Measurements from ENCODE around the gene LATS2. TPM values are rescaled to one million over a fixed set of nuclear protein-coding genes. Genes with fewer than 3 reads are reported as not detected.

Gene LATS2
- total RNA-seq: 1 to 10 TPM; 8.0 to 9.0 TPM
- total RNA-seq: 4.8 to 6.5 reads per million in 2 donors

DNA sequence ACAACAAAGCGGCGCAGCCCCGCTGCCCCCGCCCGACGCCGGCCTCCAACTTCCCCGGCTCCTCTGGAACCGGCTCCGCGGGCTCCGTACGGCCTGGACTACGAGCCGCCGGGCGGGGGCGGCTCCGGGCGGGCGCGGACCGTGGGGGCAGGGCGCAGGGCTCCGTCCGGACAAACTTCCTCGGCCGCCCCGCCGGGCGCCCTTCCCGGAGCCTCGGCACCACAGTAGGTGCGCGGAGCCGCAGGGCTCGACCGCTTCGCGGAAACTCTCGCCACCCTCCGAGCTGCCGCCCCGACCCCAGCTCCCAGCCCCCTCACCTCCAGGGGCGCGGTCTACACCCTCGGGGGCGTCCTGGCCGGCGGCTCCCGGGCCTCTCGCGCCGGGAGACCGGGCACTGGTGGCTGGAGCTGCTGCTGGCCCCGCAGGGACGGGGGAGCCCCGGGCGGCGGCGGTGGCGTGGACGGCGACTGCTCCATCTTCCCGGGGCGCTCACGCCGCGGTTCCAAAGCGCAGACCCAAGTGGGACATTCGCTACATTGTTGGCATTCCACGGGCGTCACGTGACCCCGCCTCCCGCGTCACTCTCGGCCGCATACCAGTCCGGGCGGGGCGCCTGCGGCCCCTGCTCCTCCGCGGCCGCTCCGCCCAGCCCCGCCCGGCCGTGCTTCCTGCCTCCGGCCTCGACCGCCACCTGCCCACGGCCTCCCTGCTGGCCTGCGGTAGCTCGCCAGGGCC, at the start of gene LATS2:
Gene LATS2 (minus strand): TSS at position 558 of the 735 bp plus-strand sequence. CDS start 15,560 bp downstream, outside the sequence.
- Mint-ChIP-seq H3K27ac (peak within 1 kb of the TSS; percentile 27), H3K36me3 (ENCODE audit: low read depth) (no peaks in the 10 kb centered on the region)
- no peaks in the 10 kb centered on the region for H3K9me3 ChIP-seq (ENCODE audit: control insufficient read depth, low read length, poor library complexity, severe bottlenecking)

DNA sequence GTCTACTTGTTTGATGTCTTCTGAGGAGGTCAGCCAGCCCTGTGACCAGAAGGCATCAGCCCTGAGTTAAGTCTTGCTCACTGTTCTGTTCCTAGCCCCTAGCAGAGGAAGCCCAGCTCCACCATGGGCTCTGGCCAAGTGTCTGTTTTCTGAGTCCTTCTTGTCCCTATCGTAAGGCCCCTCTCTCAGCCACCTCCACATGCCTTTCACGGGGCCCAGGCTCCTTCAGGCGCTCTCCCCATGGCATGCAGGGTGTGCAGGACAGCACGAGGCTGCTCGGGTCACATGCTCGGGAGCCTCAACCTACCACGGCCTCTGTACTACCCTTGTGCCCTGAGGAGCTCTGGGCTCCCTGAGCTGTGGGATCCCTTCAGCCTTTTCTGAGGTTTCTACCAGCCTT, 47.8 kb upstream of the LATS2 start:
- Mint-ChIP-seq H3K4me3 (no peak overlapping the region), H3K27ac (no peak overlapping the region)
- DNase-seq: no peak

More for the DNA sequence above, at the start of gene LATS2:
- ATAC-seq (peak; percentile 92), DNase-seq (peak; percentile 34 to 58 (median 43))
- Mint-ChIP-seq H3K4me1 (peaks cover 9% of the 10 kb centered on the region), H3K27me3 (peaks cover 7% of the 10 kb centered on the region), H3K4me3 (peak within 1 kb of the TSS; percentile 92)

DNA sequence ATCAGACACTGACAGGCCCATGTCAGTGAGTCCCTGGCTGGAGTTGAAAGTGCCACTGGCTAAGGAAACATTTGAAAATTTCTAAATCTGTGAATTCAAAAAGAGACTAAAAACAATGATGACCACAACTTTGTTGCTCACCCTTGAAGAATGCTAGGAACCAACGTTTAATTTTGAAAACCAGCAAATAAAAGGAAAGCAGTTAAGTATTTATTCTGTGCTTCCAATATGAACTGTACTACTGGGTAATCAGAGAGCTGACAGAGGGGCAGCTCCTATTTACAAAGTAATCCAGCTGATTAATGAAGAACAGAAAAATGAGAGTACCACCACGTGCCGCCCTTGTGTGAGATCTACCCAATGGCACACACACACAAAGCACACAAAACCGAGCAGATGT, 44.7 kb upstream of the LATS2 start:
- Mint-ChIP-seq H3K4me1 (peaks cover 6% of the 10 kb centered on the region), H3K27me3 (no peaks in the 10 kb centered on the region), H3K27ac (no peak overlapping the region), H3K4me3 (no peak overlapping the region), H3K36me3 (ENCODE audit: low read depth) (no peaks in the 10 kb centered on the region)
- ATAC-seq: no peak
- DNase-seq: no peak
- H3K9me3 ChIP-seq (ENCODE audit: control insufficient read depth, low read length, poor library complexity, severe bottlenecking): no peaks in the 10 kb centered on the region

More for the DNA sequence above, 47.8 kb upstream of the LATS2 start:
- H3K36me3 Mint-ChIP-seq (ENCODE audit: low read depth): no peaks in the 10 kb centered on the region
- H3K27me3 Mint-ChIP-seq: no peaks in the 10 kb centered on the region
- peaks cover 4% of the 10 kb centered on the region for H3K4me1 Mint-ChIP-seq
- no peaks in the 10 kb centered on the region for H3K9me3 ChIP-seq (ENCODE audit: control insufficient read depth, low read length, poor library complexity, severe bottlenecking)
- ATAC-seq: no peak

DNA sequence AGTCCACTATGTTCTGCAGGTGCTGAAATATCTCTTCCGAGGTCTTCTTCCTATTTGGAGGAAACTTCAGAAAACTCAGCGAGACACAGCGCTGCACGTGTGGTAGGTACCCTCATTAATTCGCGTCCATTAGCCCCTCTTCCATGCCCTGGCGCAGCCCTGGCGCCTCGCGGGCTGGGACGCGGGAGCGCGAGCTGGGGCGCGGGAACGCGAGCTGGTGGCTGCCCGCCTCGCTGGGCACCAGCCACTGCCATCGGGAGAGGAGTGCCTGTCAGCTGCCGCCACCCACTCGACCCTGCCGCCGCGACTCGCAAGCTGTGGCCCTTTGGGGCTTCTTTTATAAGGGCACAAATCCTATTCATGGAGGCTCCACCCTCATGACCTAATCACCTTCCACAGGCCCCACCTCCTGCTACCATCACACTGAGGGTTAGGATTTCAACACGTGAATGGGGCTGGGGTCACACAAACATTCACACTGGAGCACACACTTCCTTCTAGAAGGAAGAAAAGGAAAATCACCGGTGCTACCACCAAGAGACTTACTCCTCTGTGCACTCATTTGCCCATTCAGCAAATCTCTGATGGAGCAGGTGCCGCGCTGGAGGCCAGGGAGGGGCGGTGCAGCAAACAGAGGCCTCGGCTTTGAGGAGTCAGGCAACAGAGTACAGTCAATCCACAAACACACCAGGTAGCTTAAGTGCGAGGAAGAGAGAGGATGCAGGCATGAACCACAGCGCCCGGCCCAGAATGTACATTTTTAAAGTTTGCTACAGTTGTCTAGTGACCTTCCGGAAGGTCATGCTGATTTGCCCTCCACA, 43.0 kb upstream of the LATS2 start:
- no peak for ATAC-seq
- no peak for DNase-seq
- Mint-ChIP-seq H3K4me1 (peaks cover 4% of the 10 kb centered on the region), H3K27me3 (no peaks in the 10 kb centered on the region), H3K36me3 (ENCODE audit: low read depth) (no peaks in the 10 kb centered on the region), H3K4me3 (no peak overlapping the region), H3K27ac (no peak overlapping the region)
- no peaks in the 10 kb centered on the region for H3K9me3 ChIP-seq (ENCODE audit: control insufficient read depth, low read length, poor library complexity, severe bottlenecking)

DNA sequence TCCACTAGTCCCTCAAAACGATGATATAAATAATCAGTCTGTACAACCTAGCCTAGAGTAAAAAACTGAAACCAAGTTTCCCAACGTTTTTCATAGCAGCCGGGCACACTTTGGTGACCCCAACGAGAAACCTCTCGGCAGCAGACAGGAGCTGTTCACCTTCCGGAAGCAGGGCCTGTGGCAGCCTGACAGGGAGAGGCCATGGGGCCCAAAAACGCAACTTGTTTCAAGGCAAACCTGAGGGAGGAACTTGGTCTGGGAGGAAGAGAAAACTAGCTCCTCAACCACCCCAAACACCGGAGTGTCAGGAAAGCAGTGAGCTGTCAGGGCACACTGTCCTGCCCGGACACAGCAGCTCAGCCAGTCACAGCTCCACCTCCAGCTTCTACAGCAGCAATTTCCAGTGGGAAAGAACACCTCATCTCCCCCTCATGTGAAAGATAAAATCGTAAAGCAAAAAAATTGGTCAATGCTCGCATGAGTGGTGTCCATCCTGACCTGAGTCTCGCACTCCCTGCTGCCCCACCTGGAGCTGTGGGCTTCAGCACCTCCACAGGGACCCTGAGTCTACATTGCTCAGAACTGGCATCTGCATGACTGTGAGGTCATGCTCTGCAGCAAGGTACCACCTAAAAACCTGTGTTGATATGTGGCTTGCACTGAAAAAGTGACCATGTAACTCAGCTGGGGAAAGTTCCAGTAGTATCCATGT, 40.6 kb upstream of the LATS2 start:
- no peaks in the 10 kb centered on the region for H3K9me3 ChIP-seq (ENCODE audit: control insufficient read depth, low read length, poor library complexity, severe bottlenecking)
- Mint-ChIP-seq H3K4me1 (peaks cover 2% of the 10 kb centered on the region), H3K27ac (no peak overlapping the region), H3K36me3 (ENCODE audit: low read depth) (no peaks in the 10 kb centered on the region), H3K4me3 (no peak overlapping the region), H3K27me3 (peaks cover 4% of the 10 kb centered on the region)
- DNase-seq (no peak), ATAC-seq (no peak)

DNA sequence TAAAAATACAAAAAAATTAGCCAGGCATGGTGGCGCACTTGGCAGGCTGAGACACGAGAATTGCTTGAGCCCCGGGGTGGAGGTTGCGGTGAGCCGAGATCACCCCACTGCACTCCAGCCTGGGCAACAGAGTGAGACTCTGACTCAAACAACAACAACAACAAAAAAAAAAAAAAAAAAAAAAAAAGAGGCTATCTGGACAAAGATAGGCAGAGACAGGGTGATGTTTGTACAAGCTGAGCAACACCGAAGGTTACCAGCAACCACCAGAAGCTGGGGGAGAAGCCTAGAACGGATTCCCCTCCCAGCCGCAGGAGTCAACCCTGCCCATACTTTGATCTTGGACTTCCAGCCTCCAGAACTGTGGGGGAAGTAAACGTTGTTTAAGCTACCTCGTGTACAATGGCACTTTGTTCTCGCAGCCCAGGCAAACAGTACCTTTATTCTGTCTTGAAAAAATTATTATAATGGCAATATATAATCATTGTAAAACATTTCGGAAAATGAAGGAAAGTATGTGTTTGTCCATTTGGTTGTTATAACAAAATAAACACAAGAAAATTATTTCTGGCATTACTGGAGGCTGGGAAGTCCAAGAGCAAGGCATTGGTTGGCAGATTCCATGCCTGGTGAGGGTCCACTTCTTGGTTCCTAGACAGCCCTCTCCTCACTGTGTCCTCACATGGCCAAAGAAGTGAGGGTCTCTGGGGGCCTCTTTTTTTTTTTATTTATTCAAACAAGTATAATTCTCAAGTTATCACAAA, 39.8 kb upstream of the LATS2 start:
- no peak overlapping the region for H3K4me3 Mint-ChIP-seq
- no peaks in the 10 kb centered on the region for H3K9me3 ChIP-seq (ENCODE audit: control insufficient read depth, low read length, poor library complexity, severe bottlenecking)
- H3K27me3 Mint-ChIP-seq: peaks cover 4% of the 10 kb centered on the region
- H3K27ac Mint-ChIP-seq: no peak overlapping the region
- H3K4me1 Mint-ChIP-seq: peaks cover 2% of the 10 kb centered on the region
- ATAC-seq (no peak), DNase-seq (no peak)
- no peaks in the 10 kb centered on the region for H3K36me3 Mint-ChIP-seq (ENCODE audit: low read depth)

DNA sequence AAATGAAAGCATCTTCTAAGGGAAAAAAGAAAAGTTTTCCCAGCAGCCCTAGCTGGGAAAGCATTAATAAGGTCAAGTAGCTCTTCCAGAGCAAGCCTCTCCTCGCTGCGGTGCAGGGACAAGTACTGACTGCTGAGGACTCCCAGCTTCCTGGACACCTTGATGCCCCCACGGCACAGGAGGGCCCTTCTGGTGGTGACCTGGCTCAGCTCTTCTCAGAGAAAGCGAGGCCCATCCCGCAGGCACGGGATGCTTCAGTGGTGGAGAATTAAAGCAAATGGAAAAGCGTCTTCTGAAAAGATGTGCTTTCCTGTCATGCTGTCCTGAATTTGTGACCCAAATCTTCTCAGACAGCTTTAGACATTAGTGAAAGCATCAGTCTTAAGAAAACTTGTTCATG, 38.8 kb upstream of the LATS2 start:
- Mint-ChIP-seq H3K27me3 (peaks cover 4% of the 10 kb centered on the region), H3K27ac (no peak overlapping the region), H3K4me3 (no peak overlapping the region), H3K4me1 (peaks cover 2% of the 10 kb centered on the region), H3K36me3 (ENCODE audit: low read depth) (no peaks in the 10 kb centered on the region)
- no peak for ATAC-seq
- DNase-seq: no peak
- H3K9me3 ChIP-seq (ENCODE audit: control insufficient read depth, low read length, poor library complexity, severe bottlenecking): no peaks in the 10 kb centered on the region

DNA sequence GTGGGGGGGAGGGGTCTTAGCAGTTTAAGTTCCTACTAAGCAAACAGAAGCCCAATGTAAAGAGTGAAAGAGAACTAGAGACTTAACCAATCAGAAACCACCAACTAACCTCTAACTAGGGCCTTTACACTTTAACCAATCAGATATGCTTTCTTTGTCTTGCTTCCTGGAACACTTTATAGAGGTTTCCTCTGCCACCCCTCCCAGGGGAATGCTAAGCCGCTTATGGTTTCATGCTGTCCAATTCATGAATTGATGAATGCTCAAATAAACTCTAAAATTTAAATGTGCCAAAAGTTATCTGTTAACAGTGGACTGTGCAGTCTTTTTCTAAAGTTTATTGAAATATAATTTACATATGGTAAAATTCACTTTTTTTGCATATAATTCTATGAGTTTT, 33.9 kb upstream of the LATS2 start:
- Mint-ChIP-seq H3K4me3 (no peak overlapping the region), H3K36me3 (ENCODE audit: low read depth) (no peaks in the 10 kb centered on the region), H3K27me3 (peaks cover 4% of the 10 kb centered on the region), H3K4me1 (no peaks in the 10 kb centered on the region), H3K27ac (no peak overlapping the region)
- ATAC-seq (no peak), DNase-seq (no peak)
- H3K9me3 ChIP-seq (ENCODE audit: control insufficient read depth, low read length, poor library complexity, severe bottlenecking): no peaks in the 10 kb centered on the region

DNA sequence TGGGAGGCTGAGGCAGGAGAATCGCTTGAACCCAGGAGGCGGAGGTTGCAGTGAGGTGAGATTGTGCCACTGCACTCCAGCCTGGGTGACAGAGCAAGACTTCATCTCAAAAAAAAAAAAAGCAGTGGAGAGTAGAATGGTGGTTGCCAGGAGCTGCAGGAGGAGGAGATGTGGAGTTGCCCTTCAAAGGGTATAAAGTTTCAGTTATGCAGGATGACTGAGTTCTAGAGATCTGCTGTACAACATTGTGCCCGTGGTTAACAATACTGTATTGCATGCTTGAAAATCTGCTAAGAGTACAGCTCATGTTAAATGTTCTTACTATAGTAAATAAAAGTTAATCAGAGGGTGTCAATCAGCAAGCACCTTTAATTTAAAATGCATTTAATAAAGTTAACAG, 28.4 kb upstream of the LATS2 start:
- Mint-ChIP-seq H3K36me3 (ENCODE audit: low read depth) (no peaks in the 10 kb centered on the region), H3K27me3 (peaks cover 17% of the 10 kb centered on the region), H3K4me3 (no peak overlapping the region), H3K27ac (no peak overlapping the region), H3K4me1 (peaks cover 4% of the 10 kb centered on the region)
- ATAC-seq (no peak), DNase-seq (no peak)
- no peaks in the 10 kb centered on the region for H3K9me3 ChIP-seq (ENCODE audit: control insufficient read depth, low read length, poor library complexity, severe bottlenecking)

DNA sequence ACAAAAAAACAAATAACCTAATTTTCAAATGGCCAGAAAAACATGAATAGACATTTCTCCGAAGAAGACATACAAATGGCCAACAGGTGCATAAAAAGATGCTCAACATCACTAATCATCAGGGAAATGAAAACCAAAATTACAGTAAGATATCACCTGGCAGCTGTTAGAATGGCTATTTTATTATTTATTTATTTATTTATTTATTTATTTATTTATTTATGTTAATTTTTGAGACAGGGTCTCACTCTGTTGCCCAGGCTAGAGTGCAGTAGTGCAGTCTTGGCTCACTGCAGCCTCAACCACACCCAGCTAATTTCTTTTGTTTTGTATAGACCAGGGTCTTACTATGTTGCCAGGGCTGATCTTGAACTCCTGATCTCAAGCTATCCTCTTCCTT, 27.1 kb upstream of the LATS2 start:
- no peaks in the 10 kb centered on the region for H3K36me3 Mint-ChIP-seq (ENCODE audit: low read depth)
- ATAC-seq (no peak), DNase-seq (no peak)
- peaks cover 4% of the 10 kb centered on the region for H3K4me1 Mint-ChIP-seq
- no peaks in the 10 kb centered on the region for H3K9me3 ChIP-seq (ENCODE audit: control insufficient read depth, low read length, poor library complexity, severe bottlenecking)
- peaks cover 17% of the 10 kb centered on the region for H3K27me3 Mint-ChIP-seq
- no peak overlapping the region for H3K27ac Mint-ChIP-seq
- H3K4me3 Mint-ChIP-seq: no peak overlapping the region

DNA sequence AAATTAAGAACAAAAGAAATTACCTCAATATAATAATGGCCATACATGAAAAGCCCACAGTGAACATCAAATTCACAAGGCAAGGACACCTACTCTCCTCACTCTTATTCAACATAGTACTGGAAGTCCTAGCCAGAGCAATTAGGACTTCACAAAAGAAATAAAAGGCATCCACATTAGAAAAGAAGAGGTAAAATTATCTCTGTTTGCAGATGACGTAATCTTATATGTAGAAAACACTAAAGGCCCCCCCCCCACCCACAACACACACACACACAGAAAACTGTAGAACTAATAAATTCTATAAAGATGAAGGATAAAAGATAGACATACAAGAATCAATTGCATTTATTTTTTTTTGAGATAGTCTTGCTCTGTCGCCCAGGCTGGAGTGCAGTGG, 25.5 kb upstream of the LATS2 start:
- Mint-ChIP-seq H3K36me3 (ENCODE audit: low read depth) (no peaks in the 10 kb centered on the region), H3K4me3 (no peak overlapping the region), H3K27me3 (peaks cover 17% of the 10 kb centered on the region), H3K27ac (no peak overlapping the region), H3K4me1 (peaks cover 4% of the 10 kb centered on the region)
- no peaks in the 10 kb centered on the region for H3K9me3 ChIP-seq (ENCODE audit: control insufficient read depth, low read length, poor library complexity, severe bottlenecking)
- DNase-seq (no peak), ATAC-seq (no peak)

DNA sequence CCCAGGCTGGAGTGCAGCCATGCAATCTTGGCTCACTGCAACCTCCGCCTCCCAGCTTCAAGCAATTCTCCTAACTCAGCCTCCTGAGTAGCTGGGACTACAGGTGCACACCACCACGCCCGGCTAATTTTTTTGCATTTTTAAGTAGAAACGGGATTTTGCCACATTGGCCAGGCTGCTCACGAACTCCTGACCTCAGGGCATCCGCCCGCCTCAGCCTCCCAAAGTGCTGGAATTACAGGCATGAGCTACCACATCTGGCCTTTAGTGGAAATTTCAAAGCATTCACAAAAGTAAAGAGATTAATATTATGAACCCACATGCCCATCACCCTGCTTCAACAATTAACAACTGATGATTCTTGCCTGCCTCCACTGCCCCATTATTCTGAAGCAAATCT, 20.5 kb upstream of the LATS2 start:
- Mint-ChIP-seq H3K27ac (no peak overlapping the region), H3K36me3 (ENCODE audit: low read depth) (peaks cover 2% of the 10 kb centered on the region), H3K27me3 (peaks cover 22% of the 10 kb centered on the region), H3K4me1 (peaks cover 2% of the 10 kb centered on the region), H3K4me3 (no peak overlapping the region)
- ATAC-seq (no peak), DNase-seq (no peak)
- H3K9me3 ChIP-seq (ENCODE audit: control insufficient read depth, low read length, poor library complexity, severe bottlenecking): no peaks in the 10 kb centered on the region

DNA sequence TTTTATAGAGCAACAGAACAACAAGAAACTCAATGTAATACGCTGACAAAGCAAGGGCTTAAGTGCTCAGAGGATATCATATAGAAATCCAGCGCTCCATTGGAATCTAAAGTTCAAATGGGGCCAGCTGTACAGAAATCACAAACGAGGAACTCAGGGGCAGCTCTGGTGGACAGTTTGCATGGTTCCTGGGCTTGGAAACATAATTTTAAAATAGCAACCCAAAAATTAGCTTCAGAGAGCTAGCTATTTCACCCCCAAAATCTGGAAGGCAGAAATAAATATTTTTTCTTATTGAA, 19.2 kb upstream of the LATS2 start:
- Mint-ChIP-seq H3K4me3 (no peak overlapping the region), H3K4me1 (no peaks in the 10 kb centered on the region), H3K27me3 (peaks cover 11% of the 10 kb centered on the region), H3K36me3 (ENCODE audit: low read depth) (peaks cover 2% of the 10 kb centered on the region), H3K27ac (no peak overlapping the region)
- DNase-seq: no peak
- no peaks in the 10 kb centered on the region for H3K9me3 ChIP-seq (ENCODE audit: control insufficient read depth, low read length, poor library complexity, severe bottlenecking)
- no peak for ATAC-seq

All from T-helper 17 cell (primary cell).